GM08714 (cell line): ENCODE results near the gene FOXP4.
A peak's percentile ranks its signal among the peaks of the same experiment; 100 is the strongest.

Source experiments
- H3K4me3 ChIP-seq: fragments of 200-500 bp; sonication (Bioruptor generic); 2 replicates; pipeline ENCODE4 v1.5.1; 2014; ENCODE audit warnings: mild to moderate bottlenecking, low read length, inconsistent platforms
- ZNF274 ChIP-seq: IDR thresholded peaks from 2 replicates; pipeline ENCODE4 v1.6.1; 2012; ENCODE audit warnings: mild to moderate bottlenecking, low read depth, low read length

Gene FOXP4, protein sequence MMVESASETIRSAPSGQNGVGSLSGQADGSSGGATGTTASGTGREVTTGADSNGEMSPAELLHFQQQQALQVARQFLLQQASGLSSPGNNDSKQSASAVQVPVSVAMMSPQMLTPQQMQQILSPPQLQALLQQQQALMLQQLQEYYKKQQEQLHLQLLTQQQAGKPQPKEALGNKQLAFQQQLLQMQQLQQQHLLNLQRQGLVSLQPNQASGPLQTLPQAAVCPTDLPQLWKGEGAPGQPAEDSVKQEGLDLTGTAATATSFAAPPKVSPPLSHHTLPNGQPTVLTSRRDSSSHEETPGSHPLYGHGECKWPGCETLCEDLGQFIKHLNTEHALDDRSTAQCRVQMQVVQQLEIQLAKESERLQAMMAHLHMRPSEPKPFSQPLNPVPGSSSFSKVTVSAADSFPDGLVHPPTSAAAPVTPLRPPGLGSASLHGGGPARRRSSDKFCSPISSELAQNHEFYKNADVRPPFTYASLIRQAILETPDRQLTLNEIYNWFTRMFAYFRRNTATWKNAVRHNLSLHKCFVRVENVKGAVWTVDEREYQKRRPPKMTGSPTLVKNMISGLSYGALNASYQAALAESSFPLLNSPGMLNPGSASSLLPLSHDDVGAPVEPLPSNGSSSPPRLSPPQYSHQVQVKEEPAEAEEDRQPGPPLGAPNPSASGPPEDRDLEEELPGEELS

DNA sequence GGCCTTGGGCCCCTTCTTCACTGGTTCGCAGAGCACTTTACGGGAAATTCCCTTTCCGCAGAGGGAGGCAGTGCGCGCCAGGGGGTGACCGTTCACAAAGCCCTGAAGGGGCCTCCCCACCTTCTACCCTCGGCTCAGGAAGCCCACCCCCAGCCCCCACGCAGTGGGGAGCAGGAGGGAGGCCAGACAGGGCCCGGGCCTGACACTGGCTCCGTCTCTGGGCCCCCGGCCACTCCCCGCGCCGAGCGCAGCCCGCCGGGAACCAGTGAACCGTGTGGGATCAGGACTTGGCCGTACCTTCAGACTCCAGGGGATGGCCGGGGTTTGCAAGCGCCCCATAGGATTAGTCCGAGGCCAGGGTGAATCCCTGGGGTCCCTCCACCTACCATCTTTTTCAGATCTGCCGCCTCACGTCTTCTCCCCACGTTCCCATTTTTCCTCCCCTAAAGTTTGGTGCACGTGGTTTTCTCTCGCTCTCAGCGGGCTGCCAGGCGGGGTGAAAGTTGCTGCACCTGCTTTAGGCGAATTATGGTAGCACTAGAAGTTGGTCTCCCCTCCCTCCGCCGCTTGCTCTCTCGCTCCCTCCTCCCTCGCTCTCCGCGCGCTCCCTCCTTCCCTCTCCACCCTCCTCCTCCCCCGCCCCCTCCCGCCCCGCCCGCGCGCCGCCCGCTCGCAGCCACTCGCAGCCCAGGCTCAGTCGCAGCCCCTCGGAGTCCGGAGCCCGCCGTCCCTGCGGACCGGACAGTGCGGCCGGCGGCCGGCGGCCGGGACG, at the start of gene FOXP4:
TSS of gene FOXP4 (plus strand) at position 679 of the 772 bp plus-strand sequence. CDS start 19,380 bp downstream, outside the sequence.
- peak within 1 kb of the TSS; percentile 88 for H3K4me3 ChIP-seq
- no peak for TF ChIP-seq ZNF274

DNA sequence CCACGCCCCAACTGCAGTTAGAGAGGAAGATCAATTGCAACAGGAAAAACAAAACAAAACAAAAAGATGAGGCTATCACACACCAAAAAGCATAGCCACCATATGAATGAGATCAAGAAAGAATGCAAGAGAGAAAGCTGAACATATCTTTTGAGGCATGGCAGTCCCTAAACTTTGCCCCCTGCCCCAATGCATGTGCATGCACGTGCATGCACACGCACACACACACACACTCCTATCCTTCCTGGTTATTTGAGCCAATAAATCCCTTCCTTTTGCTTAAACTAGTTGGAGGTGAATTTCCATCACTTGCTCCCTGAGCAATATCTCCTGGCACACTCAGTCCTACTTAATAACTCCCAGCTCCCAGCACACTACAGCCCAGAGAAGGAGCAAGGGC, 48.6 kb upstream of the FOXP4 start:
- TF ChIP-seq ZNF274 = no peak
- H3K4me3 ChIP-seq = no peak overlapping the region

DNA sequence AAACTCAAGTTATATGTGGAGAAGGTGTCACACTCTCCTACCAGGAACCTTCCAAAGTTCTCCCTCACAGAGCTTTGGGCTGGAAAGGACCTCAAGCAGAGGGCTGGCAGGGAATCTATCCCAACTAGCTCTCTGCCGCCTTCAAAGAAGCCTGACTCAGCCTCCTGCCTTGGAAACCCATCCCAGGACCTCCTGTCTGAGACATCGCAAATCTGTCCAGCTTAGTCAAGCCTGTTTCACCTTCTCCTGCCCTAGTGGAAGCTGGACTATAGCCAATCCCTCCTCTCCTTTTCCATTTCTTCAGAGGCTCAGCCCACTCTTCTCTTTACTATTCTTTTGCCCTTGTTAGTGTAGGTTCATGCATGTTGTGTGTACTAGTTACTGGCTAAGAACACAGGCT, 48.2 kb upstream of the FOXP4 start:
- no peak overlapping the region for H3K4me3 ChIP-seq
- TF ChIP-seq ZNF274 = no peak

DNA sequence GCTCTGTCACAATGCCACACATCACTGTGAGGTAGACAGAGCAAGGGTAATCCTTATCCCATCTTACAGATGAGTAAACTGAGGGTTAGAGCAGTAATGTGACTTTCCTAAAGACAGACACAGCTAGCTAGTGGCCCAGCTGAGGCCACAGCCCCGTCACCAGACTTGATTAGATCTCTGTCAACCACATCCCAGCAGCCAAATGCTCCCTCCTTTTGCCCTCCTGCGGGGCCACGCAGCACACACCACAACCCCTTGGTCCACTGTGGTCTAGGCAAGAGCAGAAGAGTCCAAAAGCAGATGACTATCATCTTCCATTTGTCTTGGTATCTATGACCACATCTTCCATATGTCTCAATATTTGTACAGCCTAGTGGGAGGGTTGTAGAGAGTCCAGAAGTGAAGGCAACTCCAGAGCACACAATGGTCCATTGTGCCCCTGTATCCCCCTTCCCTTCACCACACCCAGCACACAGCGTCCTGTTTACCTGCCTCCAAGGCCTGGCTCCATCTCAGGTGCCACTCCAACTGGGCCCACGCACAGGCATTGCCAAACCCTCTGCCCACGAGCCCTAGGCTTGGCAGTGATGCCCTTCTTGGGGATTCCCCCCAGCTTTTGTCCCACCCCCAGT, 47.1 kb upstream of the FOXP4 start:
- H3K4me3 ChIP-seq = no peak overlapping the region
- TF ChIP-seq ZNF274 = no peak

DNA sequence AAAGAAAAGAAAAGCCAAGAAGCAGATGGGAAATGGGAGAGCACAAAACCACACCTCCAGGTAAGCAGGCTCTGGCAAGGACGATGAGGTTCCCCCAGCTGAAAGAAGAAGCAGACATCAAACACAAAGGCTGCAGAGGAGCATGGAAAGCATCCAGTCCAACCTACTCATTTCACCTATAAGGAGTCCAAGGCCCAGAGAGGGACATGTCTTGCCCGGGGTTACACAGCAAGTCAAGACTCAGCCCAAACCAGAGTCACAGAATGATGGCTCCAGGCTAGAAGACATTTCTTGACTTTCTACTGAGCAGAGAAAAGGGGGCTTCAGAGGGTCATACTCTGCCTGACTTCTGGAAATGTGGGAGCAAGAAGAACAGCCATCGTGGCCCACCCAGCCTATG, 45.6 kb upstream of the FOXP4 start:
- no peak for TF ChIP-seq ZNF274

DNA sequence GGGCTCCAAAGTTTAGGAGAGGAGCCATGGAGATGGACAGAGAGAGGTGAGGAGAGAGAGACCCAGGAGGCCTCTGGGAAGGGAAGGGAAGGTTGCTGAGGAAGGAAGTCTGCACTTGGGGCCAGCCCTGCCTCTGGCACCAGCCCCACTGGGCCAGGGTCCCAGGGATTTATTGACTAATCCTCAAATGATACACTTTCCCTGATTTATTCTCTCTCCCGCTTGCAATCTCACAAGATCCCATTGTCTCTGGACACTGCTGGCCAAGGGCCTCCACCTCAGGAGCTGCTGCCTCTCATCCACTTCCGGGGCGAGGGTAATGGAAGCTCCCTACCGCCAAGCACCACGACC, 43.6 kb upstream of the FOXP4 start:
- no peak overlapping the region for H3K4me3 ChIP-seq
- TF ChIP-seq ZNF274 = no peak

More for the DNA sequence above, 45.6 kb upstream of the FOXP4 start:
- H3K4me3 ChIP-seq = no peak overlapping the region

DNA sequence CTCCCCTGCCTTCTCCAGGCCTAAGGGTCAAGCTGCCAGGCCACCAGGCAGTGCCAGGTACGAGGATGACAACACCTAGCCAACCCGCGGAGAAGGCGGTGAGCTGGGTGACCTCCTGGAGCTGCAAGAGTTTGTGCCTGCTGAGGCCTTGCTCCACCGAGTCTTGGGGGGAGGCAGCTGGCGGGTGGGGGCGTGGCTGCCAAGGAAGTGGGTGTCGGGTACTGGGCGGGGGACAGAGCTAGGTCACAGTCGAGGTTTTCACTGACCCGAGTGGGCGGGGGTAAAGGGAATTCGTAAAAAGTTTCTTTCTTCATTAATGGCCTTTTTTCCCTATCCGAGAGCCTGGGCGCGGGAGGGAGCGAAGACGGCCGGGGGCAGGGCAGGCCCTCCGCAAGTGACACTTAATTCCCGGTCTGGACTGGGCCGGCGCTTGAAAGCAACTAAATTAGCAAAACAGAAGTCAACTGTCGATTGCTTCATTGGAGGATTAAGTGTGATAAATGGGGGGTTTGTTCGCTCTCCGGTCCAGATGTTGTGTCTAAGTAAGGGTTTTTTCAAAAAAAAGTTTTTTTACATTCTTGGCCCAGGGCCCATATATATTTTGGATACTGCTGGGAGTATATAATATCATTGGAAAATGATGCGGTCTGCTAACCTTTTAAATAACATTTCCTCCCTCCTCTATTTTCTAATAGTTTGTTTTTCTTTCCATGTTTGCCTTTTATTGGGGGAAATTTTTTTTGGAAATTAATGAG, 43.1 kb upstream of the FOXP4 start:
- no peak for TF ChIP-seq ZNF274
- peak overlapping the region; percentile 19; the same call in 1 of the 2 replicates for H3K4me3 ChIP-seq

DNA sequence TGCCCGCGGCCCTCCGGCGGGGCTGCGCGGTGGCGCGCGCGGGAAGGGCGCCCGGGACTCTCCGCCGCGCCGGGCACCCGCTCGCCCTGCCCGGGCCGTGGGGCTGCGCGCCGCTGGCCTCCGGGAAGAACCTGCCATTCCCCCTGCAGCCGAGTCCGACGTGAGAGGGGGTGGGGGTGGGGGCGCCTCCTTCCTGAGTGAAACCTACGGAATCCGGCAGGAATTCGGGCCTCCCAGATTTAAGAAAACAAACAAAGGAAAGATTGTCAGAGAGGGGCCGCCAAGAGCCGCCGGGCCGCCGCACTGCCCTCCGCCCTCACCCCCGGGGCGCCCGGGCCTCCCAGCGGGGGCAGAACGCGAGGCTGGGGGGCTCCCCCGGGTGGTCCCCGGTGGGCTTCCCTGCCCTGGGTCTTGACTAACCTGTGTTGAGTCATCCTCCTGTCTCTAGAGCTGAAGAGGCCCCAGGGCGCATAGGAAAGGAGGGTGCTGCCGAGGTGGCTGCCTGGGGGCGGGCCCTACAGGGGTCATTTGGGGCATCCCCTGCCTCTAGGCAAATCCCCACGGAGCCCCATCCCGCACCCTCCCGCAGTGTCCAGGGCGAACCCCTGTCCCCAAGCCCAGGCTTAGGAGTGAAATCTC, 42.2 kb upstream of the FOXP4 start:
- no peak for TF ChIP-seq ZNF274
- peak overlapping the region; percentile 1; the same call in 1 of the 2 replicates for H3K4me3 ChIP-seq

DNA sequence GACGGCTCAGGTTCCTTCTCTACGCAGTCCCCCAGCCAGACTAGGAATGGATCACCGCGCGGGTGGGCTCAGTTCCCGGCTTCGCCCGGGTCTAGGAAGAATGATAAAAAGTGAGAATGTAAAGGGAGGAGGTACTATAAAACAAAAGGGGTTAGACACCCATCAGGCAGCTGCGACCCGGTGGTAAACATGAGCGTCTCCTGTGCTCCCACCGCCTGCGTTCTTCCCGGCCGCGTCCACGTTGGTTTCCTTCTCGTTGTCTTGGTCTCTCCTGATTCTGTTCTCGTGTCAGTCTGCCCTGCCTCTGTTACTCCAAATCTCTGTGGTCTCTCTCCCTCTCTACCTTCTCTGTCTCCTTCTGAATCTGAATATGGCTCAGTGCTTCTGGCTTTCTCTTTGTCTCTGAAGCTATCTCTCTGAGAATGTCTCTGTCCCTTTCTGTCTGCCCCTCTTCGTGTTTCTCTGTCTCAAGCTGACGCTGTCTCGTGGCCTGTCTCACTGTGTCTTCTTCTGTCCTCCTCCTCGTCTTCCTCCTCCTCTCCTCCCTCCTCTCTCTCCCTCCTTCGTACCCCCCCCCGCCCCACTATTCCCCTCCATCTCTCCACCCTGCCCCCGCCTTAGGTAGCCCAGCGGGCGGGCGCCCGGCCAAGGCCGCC, 41.6 kb upstream of the FOXP4 start:
- H3K4me3 ChIP-seq = peak overlapping the region; percentile 5; the same call in 1 of the 2 replicates
- no peak for TF ChIP-seq ZNF274

DNA sequence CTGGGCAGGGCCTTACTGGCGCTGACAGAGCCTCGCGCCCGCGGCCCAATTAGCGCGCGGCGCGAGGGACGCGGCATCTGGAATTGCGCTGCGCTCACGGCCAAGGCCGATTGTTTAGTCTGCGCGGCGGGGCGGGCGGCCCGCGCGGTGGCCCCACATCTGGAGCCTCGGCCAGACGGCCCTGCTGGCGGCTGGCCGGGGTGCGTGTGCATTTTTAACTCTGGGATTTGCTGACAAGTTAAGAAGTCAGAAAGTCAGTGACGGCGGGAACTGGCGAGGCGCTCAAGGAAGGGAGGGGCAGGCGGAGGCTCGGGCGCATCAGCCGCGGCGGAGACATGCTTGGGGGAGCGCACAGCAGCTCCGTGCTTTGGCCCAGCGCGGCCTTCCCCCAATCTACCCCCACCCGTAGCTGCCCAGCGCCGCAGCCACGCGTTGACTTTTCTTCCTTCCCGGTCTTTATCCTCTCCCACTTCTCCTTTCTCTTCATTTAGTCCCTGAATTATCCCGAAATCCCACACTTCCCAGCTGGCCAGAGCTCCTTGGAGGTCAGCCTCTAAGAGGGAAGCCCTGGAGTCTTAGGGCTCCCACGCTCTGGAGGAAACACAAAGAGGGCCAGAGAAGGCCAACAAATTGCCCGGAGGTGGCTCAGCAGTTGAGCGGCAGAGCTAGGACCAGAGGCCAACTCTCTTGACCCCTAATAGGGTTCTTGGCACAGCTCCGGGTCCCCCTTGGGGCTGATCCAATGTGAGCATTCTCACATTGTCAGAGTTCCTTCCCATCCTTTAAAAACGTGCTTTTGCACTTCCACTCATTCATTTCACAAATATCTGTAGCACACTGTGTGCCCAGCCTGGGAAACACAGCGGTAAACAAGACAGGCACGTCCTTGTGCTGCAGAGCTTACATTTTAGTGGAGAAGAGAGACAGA, 40.8 kb upstream of the FOXP4 start:
- H3K4me3 ChIP-seq = no peak overlapping the region

DNA sequence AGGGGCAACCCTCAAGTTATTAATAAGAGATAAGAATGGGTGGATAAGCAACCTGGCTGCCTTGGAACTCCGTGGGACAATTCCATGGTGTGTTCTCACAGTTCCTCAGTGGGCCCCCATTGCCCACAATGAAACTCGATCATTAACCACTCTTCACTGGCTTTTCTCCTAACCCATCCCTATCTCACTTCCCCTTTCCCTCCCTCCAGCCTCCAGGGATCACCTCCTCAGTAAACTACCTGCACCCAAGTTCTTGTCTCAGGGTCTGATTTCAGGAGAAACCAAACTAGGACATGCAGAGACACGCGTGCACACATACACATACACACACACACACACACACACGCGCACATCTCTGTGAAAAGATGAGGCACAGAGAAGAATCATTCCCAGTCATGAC, 37.7 kb upstream of the FOXP4 start:
- no peak for TF ChIP-seq ZNF274

More for the DNA sequence above, 40.8 kb upstream of the FOXP4 start:
- no peak for TF ChIP-seq ZNF274

More for the DNA sequence above, 37.7 kb upstream of the FOXP4 start:
- H3K4me3 ChIP-seq = no peak overlapping the region
